HG02981 (cell line): ENCODE data around the gene HERC4.
"Not testable (repeated sequence)": the region's sequence is repeated elsewhere in the genome, so short reads cannot be mapped to it uniquely, and the experiment has no call there.

Experiments
- ATAC-seq: cut with Tn5 transposase; IDR thresholded peaks from one replicate; pipeline ENCODE4 v1.9.1; 2021; ENCODE audit warnings: mild to moderate bottlenecking, moderate library complexity; ENCODE audit not compliant: unreplicated experiment

HERC4 gene

DNA sequence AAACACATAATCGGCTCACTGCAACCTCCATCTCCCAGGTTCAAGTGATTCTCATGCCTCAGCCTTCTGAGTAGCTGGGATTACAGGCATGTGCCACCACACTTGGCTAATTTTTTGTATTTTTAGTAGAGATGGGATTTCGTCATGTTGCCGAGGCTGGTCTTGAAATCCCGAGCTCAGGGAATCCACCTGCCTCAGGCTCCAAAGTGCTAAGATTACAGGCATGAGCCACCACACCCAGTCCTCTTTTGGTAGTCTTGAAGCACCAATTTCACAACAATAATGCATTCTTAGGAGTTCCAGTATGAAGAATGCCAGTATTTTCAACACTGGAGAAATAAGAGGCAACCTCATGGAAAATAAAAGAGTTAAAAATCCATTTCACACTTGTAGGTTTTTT lies 109.0 kb downstream of the HERC4 start:
- not testable (repeated sequence) for ATAC-seq

DNA sequence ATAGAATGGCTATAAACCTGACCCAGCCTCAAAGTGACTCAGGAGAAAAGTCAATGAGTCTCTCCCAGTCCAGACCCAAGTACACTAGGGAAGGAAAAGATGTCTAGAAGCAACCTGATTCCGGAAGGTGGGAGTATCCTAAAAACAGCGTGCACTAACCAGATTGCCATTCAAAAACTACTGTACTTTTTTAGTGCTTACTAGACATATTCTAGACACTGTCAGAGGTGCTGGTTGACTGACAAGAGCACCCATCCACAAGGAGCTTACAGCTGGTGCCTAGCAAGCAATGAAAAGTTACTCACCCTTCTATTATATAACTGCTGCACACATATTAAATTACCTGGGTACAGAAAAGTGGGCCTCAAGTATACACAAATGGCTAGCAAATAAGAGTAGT lies 109.6 kb downstream of the HERC4 start:
- no peak for ATAC-seq

DNA sequence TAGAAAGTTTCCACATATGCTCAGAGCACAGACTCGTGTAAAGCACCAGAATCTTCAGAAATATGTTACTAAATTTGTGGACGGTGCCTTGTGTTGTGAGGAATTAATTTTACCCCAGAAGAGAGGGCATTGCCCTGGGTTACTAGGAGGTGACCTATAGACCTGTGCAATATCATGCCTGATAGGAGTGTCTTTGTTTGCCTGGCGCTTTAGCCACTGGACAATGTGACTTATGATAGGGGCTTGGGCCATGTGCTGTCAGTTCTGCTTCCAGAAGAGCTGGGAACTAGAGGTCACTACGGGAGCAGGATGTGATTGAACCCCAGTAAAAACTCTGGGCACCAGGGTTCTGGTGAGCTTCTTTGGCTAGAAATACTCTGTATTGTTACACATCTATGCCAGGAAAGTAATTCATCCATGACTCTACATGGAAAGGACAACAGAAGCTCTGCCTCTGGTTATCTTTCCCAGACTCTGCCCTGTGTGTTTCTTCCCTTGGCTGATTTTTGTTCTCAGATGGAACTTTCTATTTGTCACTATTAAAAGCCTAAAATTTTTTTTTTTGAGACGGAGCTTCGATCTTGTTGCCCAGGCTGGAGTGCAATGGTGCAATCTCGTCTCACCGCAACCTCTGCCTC lies 115.1 kb downstream of the HERC4 start:
- no peak for ATAC-seq

DNA sequence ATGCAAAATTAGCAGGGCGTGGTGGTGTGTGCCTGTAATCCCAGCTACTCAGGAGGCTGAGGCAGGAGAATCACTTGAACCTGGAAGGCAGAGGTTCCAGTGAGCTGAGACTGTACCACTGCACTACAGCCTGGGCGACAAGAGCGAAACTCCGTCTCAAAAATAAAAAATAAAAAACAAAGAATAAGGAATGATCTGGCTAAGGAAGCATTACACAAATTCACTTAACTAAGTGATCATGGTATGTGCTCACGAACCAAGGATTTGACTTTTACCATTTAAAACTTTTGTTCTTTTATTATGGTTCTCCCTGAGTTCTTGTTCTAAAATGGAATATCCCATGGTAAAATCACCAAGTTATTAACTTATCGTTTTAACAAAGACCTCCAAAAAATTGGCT lies 119.5 kb downstream of the HERC4 start:
- ATAC-seq: no peak

DNA sequence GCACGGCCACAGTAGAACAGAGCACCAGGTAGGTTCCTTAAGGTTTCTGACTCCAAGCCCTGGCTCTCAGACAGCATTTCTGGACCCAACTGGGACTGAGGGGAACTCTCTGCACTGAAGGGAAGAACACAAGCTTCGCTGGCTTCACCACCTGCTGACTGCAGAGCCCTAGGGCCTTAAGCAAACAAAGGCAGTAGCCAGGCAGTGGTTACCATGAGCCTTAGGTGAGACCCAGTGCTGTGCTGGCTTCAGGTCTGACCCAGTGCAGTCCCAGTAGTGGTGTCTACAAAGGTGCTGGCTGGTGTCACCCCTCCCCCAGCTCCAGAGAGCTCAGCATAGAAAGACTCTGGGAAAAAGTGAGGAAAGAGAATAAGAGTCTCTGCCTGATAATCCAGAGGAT lies 131.2 kb downstream of the HERC4 start:
- no peak for ATAC-seq

DNA sequence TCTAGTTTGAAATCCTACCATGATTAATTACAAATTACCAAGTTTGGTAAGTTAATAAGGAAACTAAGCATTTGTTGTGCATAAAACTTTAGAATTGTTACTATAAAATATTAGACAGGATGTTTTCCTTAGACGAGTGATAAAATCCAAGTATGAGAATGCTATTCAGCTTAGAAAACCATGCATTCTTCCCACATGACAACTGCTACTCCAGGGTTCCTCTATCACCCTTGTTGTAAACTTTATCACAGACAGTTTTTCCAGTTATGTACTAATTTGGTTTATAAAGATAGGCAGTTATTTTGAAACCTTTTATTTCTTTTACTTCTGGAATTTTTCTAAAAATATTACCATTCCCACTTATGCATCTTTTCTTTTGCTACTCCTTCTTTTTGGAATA lies 138.7 kb downstream of the HERC4 start:
- ATAC-seq: no peak

DNA sequence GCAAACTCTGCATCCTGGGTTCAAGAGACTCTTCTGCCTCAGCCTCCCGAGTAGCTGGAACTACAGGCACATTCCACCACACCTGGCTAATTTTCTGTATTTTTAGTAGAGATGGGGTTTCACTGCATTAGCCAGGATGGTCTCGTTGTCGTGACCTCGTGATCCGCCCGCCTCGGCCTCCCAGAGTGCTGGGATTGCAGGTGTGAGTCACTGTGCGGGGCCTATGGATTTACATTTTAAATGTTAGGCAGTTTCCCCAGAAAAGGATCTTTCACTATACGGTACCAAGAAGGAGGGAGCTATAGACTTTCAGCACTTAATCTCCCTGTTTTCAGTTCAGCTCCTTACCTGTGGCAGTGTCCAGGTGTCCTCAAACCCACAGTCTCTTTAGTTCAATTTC lies 139.9 kb downstream of the HERC4 start:
- ATAC-seq: no peak

DNA sequence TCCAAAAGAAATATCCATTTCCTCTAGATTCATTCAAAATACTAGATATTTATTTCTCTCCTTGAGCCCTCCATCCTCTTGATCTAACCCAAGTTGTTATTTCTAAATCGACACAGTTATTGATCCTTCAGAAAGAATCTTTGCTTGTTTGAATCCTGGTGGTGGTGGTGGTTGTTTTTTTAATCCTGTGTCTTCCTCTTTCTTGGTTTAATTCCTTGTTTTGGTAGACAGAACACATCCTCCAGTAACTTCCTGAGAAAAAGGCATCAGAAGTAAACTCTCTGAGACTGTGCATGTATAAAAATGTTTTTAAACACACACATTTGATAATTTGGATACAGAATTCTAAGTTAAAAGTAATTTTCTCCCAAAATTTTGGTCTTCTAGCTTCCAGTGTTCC lies 140.7 kb downstream of the HERC4 start:
- ATAC-seq: no peak

DNA sequence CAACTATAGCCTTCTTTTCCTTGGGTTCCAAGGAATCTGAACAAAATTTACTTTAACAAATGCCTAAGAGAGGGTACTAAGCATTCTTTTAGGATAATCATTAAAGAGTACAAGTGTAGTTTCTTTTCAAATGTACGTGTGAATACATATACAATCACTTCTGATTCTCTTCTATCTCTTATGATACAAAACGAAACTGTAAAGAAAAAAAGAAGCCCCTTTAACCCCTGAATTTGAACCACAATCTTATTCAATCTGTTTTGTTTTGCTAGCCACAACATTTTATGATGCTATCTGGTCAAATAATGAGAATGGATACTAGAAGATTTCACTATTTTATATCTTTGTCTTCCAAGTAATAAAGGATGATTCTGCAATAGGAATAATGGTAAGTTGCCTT lies 141.9 kb downstream of the HERC4 start:
- no peak for ATAC-seq

DNA sequence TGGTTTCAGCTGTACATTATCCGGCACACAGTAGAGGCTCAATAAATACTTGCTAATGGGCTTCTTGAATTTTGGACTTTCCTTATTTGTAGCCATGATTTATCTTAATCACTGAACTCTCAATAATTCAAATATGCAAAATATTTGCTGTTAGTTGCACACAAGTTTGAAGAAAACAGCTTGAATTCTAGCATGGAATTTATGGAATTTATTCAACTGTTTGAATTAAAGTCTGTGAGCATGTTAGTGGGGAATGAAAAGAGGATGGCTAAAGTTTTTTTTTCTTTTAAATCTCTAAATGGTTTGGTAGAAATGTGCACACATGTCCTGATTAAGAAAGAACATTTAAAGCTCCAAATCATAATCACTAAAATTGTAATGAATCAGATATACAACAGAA lies 148.1 kb downstream of the HERC4 start:
- ATAC-seq: no peak

DNA sequence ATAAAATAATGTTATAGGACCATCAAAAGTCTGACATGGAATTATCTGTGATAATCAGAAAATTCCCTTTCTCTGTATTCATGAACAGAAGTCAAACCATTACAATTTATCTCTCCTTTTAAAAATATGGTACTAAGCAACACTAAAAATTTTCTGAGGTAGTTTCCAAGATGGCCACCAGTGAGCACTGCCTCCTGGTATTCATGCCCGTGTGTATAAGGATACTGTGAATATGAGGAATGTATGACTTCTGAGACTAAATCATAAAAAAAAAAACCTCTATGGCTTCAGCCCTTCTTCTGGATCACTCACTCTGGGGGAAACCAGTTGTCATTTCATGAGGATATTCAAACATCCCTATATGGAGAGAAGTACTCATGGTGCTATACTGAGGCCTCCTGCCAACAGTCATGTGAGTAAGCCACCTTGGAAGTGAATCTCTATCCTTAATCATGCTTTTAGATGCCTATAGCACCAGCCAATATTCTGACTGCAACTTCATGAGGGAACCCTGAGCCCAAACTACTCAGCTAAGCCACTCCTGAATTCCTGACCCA lies 149.6 kb downstream of the HERC4 start:
- ATAC-seq: no peak

DNA sequence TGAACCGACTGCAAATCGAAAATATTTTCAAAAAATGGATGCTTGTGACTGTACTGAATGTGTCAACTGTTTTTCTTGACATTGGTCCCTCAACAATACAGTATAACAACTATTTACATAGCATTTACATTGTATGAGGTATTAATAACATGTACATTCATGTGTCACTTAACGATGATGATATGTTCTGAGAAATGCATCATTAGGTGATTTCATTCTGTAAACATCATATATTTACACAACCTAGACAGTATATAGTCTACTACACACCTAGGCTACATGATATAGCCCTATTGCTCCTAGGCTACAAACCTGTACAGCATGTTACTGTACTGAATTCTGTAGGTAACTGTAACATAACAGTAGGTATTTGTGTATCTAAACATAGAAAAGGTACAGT lies 150.9 kb downstream of the HERC4 start:
- ATAC-seq: no peak

DNA sequence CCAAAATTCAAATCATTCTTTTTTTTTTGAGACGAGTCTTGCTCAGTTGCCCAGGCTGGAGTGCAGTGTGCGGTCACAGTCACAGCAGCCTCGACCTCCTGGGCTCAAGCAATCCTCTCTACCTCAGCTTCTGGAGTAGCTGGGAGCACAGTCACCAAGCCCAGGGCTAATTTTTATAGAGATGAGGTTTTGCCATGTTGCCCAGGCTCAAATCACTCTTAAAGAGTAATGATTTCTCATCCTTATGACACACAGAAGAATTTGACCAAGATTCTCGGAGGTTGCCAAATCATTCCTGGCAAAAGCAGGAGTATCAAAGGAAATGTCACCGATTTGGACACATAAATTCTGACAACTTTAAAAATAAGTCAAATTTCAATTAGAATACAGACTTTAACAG lies 151.5 kb downstream of the HERC4 start:
- no peak for ATAC-seq

DNA sequence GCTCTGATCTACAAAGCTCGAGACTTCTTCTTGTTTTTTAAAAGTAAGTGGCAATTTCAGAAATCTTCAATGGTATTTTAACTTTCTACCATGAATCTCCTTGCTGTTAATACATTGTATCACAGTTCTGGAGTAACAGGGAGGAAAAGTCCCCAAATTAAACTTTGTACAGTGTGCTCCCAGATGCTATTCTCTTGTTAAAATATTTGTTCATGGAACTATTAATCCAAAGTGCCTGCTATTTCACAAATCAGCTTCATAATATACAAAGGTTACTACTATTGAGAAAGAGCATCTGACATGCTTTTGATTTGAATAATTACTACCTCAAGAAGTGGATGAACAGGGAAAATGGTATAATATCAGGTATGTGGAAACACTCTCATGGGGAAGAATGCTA lies 154.0 kb downstream of the HERC4 start:
- ATAC-seq: no peak

DNA sequence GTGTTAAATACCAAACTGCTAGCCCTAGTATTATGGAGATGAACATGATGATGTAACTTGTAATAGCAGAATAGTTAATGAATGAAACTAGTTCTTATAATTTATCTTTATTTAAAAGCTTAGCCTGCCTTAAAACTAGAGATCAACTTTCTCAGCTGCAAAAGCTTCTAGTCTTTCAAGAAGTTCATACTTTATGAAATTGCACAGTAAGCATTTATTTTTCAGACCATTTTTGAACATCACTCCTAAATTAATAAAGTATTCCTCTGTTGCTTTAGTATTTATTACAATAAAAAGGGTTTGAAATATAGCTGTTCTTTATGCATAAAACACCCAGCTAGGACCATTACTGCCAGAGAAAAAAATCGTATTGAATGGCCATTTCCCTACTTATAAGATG lies 157.4 kb downstream of the HERC4 start:
- ATAC-seq: no peak

DNA sequence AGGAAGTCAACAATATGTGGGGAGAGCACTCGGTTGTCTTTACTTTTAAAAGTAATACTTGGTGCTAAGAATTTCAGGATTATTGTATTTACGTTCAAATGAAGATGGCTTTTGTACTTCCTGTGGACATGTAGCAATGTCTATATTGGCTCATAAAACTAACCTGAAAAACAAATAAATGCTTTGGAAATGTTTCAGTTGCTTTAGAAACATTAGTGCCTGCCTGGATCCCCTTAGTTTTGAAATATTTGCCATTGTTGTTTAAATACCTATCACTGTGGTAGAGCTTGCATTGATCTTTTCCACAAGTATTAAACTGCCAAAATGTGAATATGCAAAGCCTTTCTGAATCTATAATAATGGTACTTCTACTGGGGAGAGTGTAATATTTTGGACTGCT lies 157.9 kb downstream of the HERC4 start:
- ATAC-seq: no peak

DNA sequence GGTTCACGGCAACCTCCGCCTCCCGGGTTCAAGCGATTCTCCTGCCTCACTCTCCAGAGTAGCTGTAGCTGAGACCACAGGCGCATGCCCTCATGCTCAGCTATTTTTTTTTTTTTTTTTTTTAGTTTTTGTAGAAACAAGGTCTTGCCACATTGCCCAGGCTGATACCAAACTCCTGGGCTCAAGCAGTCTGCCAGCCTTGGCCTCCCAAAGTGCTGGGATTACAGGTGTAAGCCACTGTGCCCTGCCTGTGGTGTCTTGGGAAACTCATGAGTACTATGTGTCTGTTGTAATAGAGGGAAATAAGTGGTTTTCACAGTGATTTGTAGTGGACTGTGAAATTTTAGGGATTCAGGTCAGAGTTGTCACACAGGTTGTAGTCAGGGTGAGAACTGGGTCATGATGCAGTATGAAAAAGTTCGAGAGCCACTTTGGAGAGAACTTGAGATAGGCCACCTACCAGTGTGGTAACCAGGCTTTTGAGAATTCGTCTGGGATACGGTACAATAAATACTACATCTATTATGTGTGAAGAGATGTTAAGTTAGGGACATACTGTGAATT lies 160.2 kb downstream of the HERC4 start:
- no peak for ATAC-seq

DNA sequence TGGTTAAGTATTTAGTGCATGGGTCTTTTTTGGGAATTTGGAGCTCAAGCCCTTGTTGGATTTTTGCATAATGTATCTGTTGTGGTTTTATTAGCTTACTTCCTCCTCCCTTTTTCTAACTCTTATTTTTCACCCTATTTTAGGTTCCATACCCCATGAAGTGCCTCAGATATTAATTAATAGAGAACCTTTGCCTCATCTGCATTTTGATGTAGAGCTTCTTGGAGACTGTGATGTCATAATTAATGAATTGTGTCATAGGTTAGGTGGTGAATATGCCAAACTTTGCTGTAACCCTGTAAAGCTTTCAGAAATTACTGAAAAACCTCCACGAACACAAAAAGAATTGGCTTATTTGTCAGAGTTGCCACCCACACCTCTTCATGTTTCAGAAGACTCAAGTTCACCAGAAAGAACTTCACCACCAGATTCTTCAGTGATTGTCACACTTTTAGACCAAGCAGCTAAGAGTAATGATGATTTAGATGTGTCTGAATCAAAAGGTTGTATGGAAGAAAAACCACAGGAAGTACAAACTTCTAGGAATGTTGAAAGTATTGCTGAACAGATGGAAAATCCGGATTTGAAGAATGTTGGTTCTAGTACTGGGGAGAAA lies 162.6 kb downstream of the HERC4 start:
- ATAC-seq: no peak

DNA sequence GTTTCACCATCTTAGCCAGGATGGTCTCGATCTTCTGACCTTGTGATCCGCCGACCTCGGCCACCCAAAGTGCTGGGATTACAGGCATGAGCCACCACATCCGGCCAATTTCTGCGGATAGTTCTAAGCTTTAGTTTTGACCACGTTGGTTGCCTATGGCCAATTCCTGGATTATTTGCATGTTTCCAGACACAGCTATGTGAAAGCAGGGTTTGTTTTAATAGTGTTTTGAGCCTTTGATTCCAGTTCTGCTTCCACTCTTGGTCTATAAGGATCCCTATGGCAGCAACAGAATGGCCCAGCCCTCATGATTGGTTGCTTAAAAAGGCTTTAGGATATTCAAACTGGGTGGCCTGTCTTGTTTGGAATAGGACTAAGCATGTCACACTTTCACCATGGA lies 171.5 kb downstream of the HERC4 start:
- no peak for ATAC-seq

DNA sequence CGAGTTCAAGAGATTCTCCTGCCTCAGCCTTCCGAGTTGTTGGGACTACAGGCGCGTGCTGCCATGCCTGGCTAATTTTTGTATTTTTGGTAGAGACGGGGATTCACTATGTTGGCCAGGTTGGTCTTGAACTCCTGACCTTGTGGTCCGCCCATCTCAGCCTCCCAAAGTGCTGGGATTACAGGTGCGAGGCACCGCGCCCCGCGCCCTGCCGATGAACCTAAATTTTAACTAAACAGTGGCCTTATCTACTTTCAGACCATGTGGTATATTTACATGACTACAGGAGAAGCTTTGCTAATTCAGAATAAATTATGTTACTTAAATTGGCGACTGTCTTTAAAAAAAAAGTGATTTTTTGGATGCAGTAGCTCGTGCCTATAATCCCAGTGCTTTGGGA lies 181.4 kb downstream of the HERC4 start:
- ATAC-seq: no peak

DNA sequence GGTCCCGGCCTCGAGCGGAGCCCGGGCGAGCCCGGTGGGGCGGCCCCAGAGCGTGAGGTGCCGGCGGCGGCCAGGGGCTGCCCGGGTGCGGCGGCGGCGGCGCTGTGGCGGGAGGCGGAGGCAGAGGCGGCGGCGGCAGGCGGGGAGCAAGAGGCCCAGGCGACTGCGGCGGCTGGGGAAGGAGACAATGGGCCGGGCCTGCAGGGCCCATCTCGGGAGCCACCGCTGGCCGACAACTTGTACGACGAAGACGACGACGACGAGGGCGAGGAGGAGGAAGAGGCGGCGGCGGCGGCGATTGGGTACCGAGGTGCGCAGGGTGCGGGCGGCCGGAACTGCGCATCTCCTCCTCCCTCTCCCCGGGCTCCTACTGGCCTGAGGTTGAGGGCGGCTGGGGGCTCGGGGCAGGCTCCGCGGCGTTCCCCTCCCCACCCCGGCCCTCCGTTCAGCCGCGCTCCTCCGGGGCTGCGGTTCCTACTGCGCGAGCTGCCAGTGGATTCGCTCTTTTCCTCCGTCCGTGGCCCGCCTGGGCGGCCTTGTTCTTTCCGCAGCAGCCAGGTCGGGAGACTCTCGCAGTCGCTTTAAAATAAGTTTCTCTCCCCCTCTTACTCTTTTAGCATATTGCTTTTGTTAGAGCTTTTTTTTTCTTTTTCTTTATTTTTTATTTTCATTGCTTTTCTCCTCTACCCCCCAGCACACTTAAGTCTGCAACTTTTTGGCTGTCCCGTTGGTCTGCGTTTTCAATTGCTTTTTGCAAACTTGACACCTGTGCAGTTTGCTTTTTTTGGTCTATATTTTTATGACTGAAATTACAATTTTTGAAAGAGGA lies 190.0 kb downstream of the HERC4 start:
- peak; percentile 63 for ATAC-seq
